Neural cell (in vitro differentiated cells): Measurements from ENCODE around the gene DNAJC8. TPM values are rescaled to one million over a fixed set of nuclear protein-coding genes. Genes with fewer than 3 reads are reported as not detected.

Source experiments
- H2AFZ ChIP-seq: fragments of 200-600, 300-800 bp; sonication (generic), shearing (Covaris generic); 2 replicates; pipeline ENCODE4 v1.6.0; 2014; ENCODE audit warnings: low read depth, mild to moderate bottlenecking, antibody characterized with exemption, low read length, moderate library complexity
- H3F3A ChIP-seq: fragments of 200-600 bp; shearing (Covaris generic); 2 replicates; pipeline ENCODE4 v1.6.1; 2016; ENCODE audit warnings: mild to moderate bottlenecking, moderate library complexity, mixed read lengths, antibody characterized with exemption, low read length; ENCODE audit not compliant: insufficient read depth, poor library complexity, severe bottlenecking
- H3K27ac ChIP-seq: fragments of 200-600, 300-800 bp; sonication (generic), shearing (Covaris generic); 2 replicates; pipeline ENCODE4 v1.5.1; 2014; ENCODE audit warnings: mild to moderate bottlenecking, low read length, moderate library complexity
- H3K27me3 ChIP-seq: fragments of 300-800, 200-600 bp; sonication (generic), shearing (Covaris generic); 2 replicates; pipeline ENCODE4 v1.6.0; 2014; ENCODE audit warnings: mild to moderate bottlenecking, low read depth, low read length, moderate library complexity; ENCODE audit not compliant: insufficient read depth
- H3K36me3 ChIP-seq: fragments of 300-800, 200-600 bp; sonication (generic), shearing (Covaris generic); 2 replicates; pipeline ENCODE4 v1.5.1; 2014; ENCODE audit warnings: mild to moderate bottlenecking, antibody characterized with exemption, low read length, moderate library complexity; ENCODE audit not compliant: insufficient read depth
- H3K4me2 ChIP-seq: fragments of 300-800, 200-600 bp; sonication (generic), shearing (Covaris generic); 2 replicates; pipeline ENCODE4 v1.6.0; 2014; ENCODE audit warnings: mild to moderate bottlenecking, low read length
- H3K4me3 ChIP-seq: fragments of 300-800, 200-600 bp; sonication (generic), shearing (Covaris generic); 2 replicates; pipeline ENCODE4 v1.5.1; 2014; ENCODE audit warnings: mild to moderate bottlenecking, low read length, moderate library complexity
- H3K79me2 ChIP-seq: fragments of 200-600 bp; shearing (Covaris generic); replicated peaks from 2 replicates; pipeline ENCODE4 v1.6.0; 2014; ENCODE audit warnings: mild to moderate bottlenecking, low read length, moderate library complexity; ENCODE audit not compliant: insufficient read depth
- H3K9ac ChIP-seq: fragments of 300-800, 200-600 bp; sonication (generic), shearing (Covaris generic); 2 replicates; pipeline ENCODE4 v1.6.1; 2016; ENCODE audit warnings: mild to moderate bottlenecking, low read length, mixed read lengths
- H3K9me2 ChIP-seq: fragments of 200-600 bp; shearing (Covaris generic); 2 replicates; pipeline ENCODE4 v1.6.1; 2016; ENCODE audit warnings: mild to moderate bottlenecking, low read length, mixed read lengths; ENCODE audit not compliant: insufficient read depth
- H3K9me3 ChIP-seq: fragments of 200-600, 300-800 bp; sonication (generic), shearing (Covaris generic); 2 replicates; pipeline ENCODE4 v1.6.1; 2016; ENCODE audit warnings: mild to moderate bottlenecking, mixed run types, low read length, moderate library complexity, mixed read lengths
- H4K20me1 ChIP-seq: fragments of 200-600 bp; shearing (Covaris generic); 2 replicates; pipeline ENCODE4 v1.6.1; 2016; ENCODE audit warnings: mild to moderate bottlenecking, mixed run types; ENCODE audit not compliant: insufficient read depth
- EP300 ChIP-seq: fragments of 450-650 bp; conservative IDR thresholded peaks from 2 replicates; pipeline ENCODE4 v1.6.1; 2014; ENCODE audit warnings: antibody characterized with exemption, mild to moderate bottlenecking, moderate library complexity; ENCODE audit not compliant: poor library complexity, severe bottlenecking
- EZH2 ChIP-seq: fragments of 200-600, 300-800 bp; shearing (Covaris generic), sonication (generic); IDR thresholded peaks from 2 replicates; pipeline ENCODE4 v1.6.1; 2014; ENCODE audit warnings: antibody characterized with exemption, low read length, borderline replicate concordance, mild to moderate bottlenecking; ENCODE audit not compliant: insufficient read depth, poor library complexity, severe bottlenecking
- MXI1 ChIP-seq: fragments of 450-650 bp; conservative IDR thresholded peaks from 2 replicates; pipeline ENCODE4 v1.6.1; 2014; ENCODE audit warnings: antibody characterized with exemption, mild to moderate bottlenecking; ENCODE audit not compliant: poor library complexity, severe bottlenecking
- POLR2AphosphoS5 ChIP-seq: IDR thresholded peaks from 2 replicates; pipeline ENCODE4 v1.6.1; 2012
- RAD21 ChIP-seq: fragments of 450-650 bp; conservative IDR thresholded peaks from 2 replicates; pipeline ENCODE4 v1.6.1; 2014; ENCODE audit warnings: antibody characterized with exemption, mild to moderate bottlenecking, moderate library complexity
- SMC3 ChIP-seq: fragments of 450-650 bp; conservative IDR thresholded peaks from 2 replicates; pipeline ENCODE4 v1.6.1; 2014; ENCODE audit warnings: antibody characterized with exemption, mild to moderate bottlenecking, moderate library complexity; ENCODE audit not compliant: poor library complexity
- TAF1 ChIP-seq: IDR thresholded peaks from 2 replicates; pipeline ENCODE4 v1.6.1; 2012; ENCODE audit warnings: low read depth
- polyA plus RNA-seq: library from polyadenylated mRNA; depleted of rRNA; stranded (reverse); fragments of >200 nt; gene quantifications from 2 replicates; pipeline ENCODE4 v1.2.3, GENCODE V29; 2014
- TF ChIP-seq, protein P1 (sequence below): fragments of 450-650 bp; IDR thresholded peaks from 2 replicates; pipeline ENCODE4 v1.5.1; 2014; ENCODE audit warnings: antibody characterized with exemption, mild to moderate bottlenecking, moderate library complexity; ENCODE audit not compliant: poor library complexity, severe bottlenecking
- TF ChIP-seq, protein P2 (sequence below): IDR thresholded peaks from 2 replicates; pipeline ENCODE4 v1.6.1; 2012; ENCODE audit warnings: borderline replicate concordance

DNAJC8 gene
- polyA plus RNA-seq, 1 donor from 2014 or later: 184 TPM

DNA sequence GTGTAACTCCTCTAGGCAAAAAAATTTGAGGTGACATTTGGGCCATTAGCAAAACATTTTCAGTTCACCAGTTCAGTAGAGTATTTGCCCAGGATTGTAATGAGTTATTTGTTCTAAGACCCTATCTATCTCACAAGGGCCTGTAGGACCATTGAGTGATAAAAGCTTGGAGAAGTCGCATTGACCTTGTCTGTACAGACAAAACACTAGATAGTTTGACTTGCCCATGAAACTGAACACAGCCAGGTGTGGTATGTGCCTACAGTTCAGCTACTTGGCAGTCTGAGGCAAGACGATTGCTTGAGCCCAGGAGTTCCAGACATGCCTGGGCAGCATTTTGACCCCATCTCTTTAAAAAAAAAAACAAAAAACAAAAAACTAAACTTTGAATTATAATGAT lies 6.2 kb upstream of the DNAJC8 start:
- H3K4me2 ChIP-seq: no peak overlapping the region
- TF ChIP-seq, protein P1, sequence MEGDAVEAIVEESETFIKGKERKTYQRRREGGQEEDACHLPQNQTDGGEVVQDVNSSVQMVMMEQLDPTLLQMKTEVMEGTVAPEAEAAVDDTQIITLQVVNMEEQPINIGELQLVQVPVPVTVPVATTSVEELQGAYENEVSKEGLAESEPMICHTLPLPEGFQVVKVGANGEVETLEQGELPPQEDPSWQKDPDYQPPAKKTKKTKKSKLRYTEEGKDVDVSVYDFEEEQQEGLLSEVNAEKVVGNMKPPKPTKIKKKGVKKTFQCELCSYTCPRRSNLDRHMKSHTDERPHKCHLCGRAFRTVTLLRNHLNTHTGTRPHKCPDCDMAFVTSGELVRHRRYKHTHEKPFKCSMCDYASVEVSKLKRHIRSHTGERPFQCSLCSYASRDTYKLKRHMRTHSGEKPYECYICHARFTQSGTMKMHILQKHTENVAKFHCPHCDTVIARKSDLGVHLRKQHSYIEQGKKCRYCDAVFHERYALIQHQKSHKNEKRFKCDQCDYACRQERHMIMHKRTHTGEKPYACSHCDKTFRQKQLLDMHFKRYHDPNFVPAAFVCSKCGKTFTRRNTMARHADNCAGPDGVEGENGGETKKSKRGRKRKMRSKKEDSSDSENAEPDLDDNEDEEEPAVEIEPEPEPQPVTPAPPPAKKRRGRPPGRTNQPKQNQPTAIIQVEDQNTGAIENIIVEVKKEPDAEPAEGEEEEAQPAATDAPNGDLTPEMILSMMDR: no peak
- TF ChIP-seq EZH2: no peak
- TF ChIP-seq MXI1: no peak
- H3K9me2 ChIP-seq: no peaks in the 10 kb centered on the region
- no peaks in the 10 kb centered on the region for H3F3A ChIP-seq
- no peaks in the 10 kb centered on the region for H3K27me3 ChIP-seq
- no peaks in the 10 kb centered on the region for H4K20me1 ChIP-seq
- H3K36me3 ChIP-seq: no peaks in the 10 kb centered on the region
- peaks cover 17% of the 10 kb centered on the region for H3K79me2 ChIP-seq
- no peak overlapping the region for H2AFZ ChIP-seq
- no peak overlapping the region for H3K27ac ChIP-seq
- no peak overlapping the region for H3K9ac ChIP-seq
- no peak overlapping the region for H3K4me3 ChIP-seq
- no peaks in the 10 kb centered on the region for H3K9me3 ChIP-seq

DNA sequence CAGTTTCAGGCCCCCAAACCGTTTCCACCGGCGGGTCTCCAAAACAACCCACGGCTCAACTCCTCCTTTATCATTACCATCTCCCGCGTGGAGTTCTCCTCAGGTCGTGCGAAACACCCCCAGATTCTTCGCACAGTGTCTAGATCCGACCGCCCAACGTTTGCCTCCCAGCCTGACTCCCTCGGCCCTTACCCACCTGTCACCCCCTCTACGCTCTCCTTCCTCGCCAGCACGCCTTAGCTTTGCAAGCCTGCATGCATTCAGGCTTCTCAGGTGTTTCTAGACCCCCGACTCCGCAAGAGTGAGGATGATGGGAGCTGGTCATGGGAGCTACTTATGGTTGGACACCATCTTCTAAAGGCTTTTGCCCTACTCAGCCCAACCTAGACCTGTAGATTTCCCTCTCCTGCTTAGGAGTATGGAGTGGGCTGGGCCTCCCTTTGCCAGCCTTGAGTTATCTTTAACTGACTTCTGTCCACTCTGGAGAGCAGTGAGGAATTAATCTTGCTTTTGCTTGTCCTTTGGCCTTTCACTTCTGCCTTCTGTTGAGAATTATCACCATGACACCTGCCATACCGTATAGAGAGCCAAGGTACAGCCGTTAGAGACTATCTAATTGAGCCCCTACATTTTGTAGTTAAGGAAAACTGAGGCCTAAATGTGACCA lies 4.0 kb upstream of the DNAJC8 start:
- H4K20me1 ChIP-seq: no peaks in the 10 kb centered on the region
- no peaks in the 10 kb centered on the region for H3F3A ChIP-seq
- TF ChIP-seq, protein P2, sequence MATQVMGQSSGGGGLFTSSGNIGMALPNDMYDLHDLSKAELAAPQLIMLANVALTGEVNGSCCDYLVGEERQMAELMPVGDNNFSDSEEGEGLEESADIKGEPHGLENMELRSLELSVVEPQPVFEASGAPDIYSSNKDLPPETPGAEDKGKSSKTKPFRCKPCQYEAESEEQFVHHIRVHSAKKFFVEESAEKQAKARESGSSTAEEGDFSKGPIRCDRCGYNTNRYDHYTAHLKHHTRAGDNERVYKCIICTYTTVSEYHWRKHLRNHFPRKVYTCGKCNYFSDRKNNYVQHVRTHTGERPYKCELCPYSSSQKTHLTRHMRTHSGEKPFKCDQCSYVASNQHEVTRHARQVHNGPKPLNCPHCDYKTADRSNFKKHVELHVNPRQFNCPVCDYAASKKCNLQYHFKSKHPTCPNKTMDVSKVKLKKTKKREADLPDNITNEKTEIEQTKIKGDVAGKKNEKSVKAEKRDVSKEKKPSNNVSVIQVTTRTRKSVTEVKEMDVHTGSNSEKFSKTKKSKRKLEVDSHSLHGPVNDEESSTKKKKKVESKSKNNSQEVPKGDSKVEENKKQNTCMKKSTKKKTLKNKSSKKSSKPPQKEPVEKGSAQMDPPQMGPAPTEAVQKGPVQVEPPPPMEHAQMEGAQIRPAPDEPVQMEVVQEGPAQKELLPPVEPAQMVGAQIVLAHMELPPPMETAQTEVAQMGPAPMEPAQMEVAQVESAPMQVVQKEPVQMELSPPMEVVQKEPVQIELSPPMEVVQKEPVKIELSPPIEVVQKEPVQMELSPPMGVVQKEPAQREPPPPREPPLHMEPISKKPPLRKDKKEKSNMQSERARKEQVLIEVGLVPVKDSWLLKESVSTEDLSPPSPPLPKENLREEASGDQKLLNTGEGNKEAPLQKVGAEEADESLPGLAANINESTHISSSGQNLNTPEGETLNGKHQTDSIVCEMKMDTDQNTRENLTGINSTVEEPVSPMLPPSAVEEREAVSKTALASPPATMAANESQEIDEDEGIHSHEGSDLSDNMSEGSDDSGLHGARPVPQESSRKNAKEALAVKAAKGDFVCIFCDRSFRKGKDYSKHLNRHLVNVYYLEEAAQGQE: no peak
- TF ChIP-seq EZH2: no peak
- no peak for TF ChIP-seq RAD21
- no peak for TF ChIP-seq EP300
- TF ChIP-seq POLR2AphosphoS5: no peak
- TF ChIP-seq, protein P1: no peak
- TF ChIP-seq TAF1: no peak
- no peak for TF ChIP-seq SMC3
- TF ChIP-seq MXI1: no peak
- peak overlapping the region; percentile 93 for H3K27ac ChIP-seq
- peak overlapping the region; percentile 88 for H3K4me3 ChIP-seq
- no peaks in the 10 kb centered on the region for H3K9me2 ChIP-seq
- H3K4me2 ChIP-seq: peak overlapping the region; percentile 64
- no peaks in the 10 kb centered on the region for H3K36me3 ChIP-seq
- no peaks in the 10 kb centered on the region for H3K27me3 ChIP-seq
- H3K9ac ChIP-seq: peak overlapping the region; percentile 96
- no peaks in the 10 kb centered on the region for H3K9me3 ChIP-seq
- H2AFZ ChIP-seq: peak overlapping the region; percentile 76
- peaks cover 27% of the 10 kb centered on the region for H3K79me2 ChIP-seq
